GM21360 (cell line): ENCODE measurements around the gene SUPT4H1.
"Not testable (repeated sequence)": the region's sequence is repeated elsewhere in the genome, so short reads cannot be mapped to it uniquely, and the experiment has no call there.

Experiments used
- ATAC-seq: cut with Tn5 transposase; IDR thresholded peaks from one replicate; pipeline ENCODE4 v1.9.1; 2021; ENCODE audit warnings: mild to moderate bottlenecking, moderate library complexity; ENCODE audit not compliant: unreplicated experiment

SUPT4H1 gene

GRCh38 chr17:58351831-58352595 is at the start of gene SUPT4H1:
SUPT4H1 (minus strand) TSS chr17:58352201; CDS start chr17:58352135, 66 bp downstream.
- ATAC-seq = peak; percentile 90

GRCh38 chr17:58401287-58401686 is 49.3 kb upstream of the SUPT4H1 start:
- ATAC-seq = no peak

GRCh38 chr17:58400826-58401225 is 48.8 kb upstream of the SUPT4H1 start:
- ATAC-seq = no peak

GRCh38 chr17:58399974-58400373 is 48.0 kb upstream of the SUPT4H1 start:
- no peak for ATAC-seq

- no peak for ATAC-seq
These were observed 46.7 kb upstream of the SUPT4H1 start for GRCh38 chr17:58398574-58399266.

- ATAC-seq = not testable (repeated sequence)
These were observed 45.4 kb upstream of the SUPT4H1 start for GRCh38 chr17:58397421-58397820.

- no peak for ATAC-seq
These were observed 44.2 kb upstream of the SUPT4H1 start for GRCh38 chr17:58396173-58396572.

GRCh38 chr17:58394534-58395223 is 42.7 kb upstream of the SUPT4H1 start:
- ATAC-seq = no peak

- no peak for ATAC-seq
These were observed 39.4 kb upstream of the SUPT4H1 start for GRCh38 chr17:58391302-58391984.

GRCh38 chr17:58390884-58391283 is 38.9 kb upstream of the SUPT4H1 start:
- ATAC-seq = no peak

GRCh38 chr17:58388302-58389190 is 36.5 kb upstream of the SUPT4H1 start:
- no peak for ATAC-seq

GRCh38 chr17:58387834-58388233 is 35.8 kb upstream of the SUPT4H1 start:
- no peak for ATAC-seq

- ATAC-seq = no peak
These were observed 34.7 kb upstream of the SUPT4H1 start for GRCh38 chr17:58386708-58387107.

- ATAC-seq = no peak
These were observed 33.4 kb upstream of the SUPT4H1 start for GRCh38 chr17:58385359-58385899.

- no peak for ATAC-seq
These were observed 32.9 kb upstream of the SUPT4H1 start for GRCh38 chr17:58384897-58385296.

GRCh38 chr17:58383892-58384462 is 32.0 kb upstream of the SUPT4H1 start:
- ATAC-seq = no peak

GRCh38 chr17:58382872-58383242 is 30.9 kb upstream of the SUPT4H1 start:
- ATAC-seq = no peak

- no peak for ATAC-seq
These were observed 30.3 kb upstream of the SUPT4H1 start for GRCh38 chr17:58382108-58382871.
